ENCODE results near the gene LIN28B. TPM values are rescaled to one million over a fixed set of nuclear protein-coding genes. Genes with fewer than 3 reads are reported as not detected.

Gene LIN28B
- total RNA-seq, 1 experiment from 2014 or later = 0.25 TPM

GRCh38 chr6:105122717-105123116 is 165.8 kb downstream of the LIN28B start:
- POLR2A ChIA-PET = no interaction called here
- BruUV-seq (replicated peaks) = no TSS peak

More at GRCh38 chr6:105122717-105123116, 165.8 kb downstream of the LIN28B start:
- RAD21 ChIA-PET (ENCODE audit: low non-redundant PET in 1 of 2, low total read pairs in 2 of 2, uncharacterized antibody in 2 of 2, unreplicated experiment in 2 of 2) = no interaction called here
- Histone ChIP-seq H2AFZ (ENCODE audit: low read depth, low read length, poor library complexity, severe bottlenecking) (no peak overlapping the region), H3K9me2 (ENCODE audit: insufficient read depth) (no peaks in the 10 kb centered on the region), H3K9me3 (ENCODE audit: control insufficient read depth in 1 of 2, insufficient read depth in 1 of 2, low read depth in 1 of 2, low read length in 2 of 2) (no peaks in the 10 kb centered on the region), H4K20me1 (ENCODE audit: insufficient read depth) (no peaks in the 10 kb centered on the region), H3K79me2 (ENCODE audit: insufficient read depth, low read length) (no peaks in the 10 kb centered on the region), H3K27me3 (ENCODE audit: insufficient read depth, low read length) (no peaks in the 10 kb centered on the region), H3K27ac (ENCODE audit: low read depth, low read length) (no peak overlapping the region), H3K9ac (ENCODE audit: low read length) (no peak overlapping the region), H3K4me1 (ENCODE audit: control insufficient read depth in 1 of 2, insufficient read depth in 2 of 2, low read length in 2 of 2) (no peaks in the 10 kb centered on the region), H3K4me2 (ENCODE audit: low read length) (no peak overlapping the region), H3K4me3 (replicated peaks in 1 of 2; ENCODE audit: low read depth in 1 of 2, low read length in 2 of 2) (no peak overlapping the region), H3K36me3 (ENCODE audit: control insufficient read depth in 1 of 2, insufficient read depth in 2 of 2, low read length in 2 of 2) (no peaks in the 10 kb centered on the region)
- ATAC-seq = no peak
- DNase-seq (ENCODE audit: low read depth, low spot score) = no peak
- intact Hi-C loops (cut with micrococcal nuclease) = no loop called here
- TF ChIP-seq ATF3 (IDR thresholded peaks at IDR 0.05) (no peak), SP1 (IDR thresholded peaks at IDR 0.05; ENCODE audit: low read depth) (no peak), TCF7L2 (IDR thresholded peaks at IDR 0.05; ENCODE audit: borderline replicate concordance, extremely low read depth, insufficient read depth, insufficient read length) (no peak), ZNF274 (IDR thresholded peaks at IDR 0.05; ENCODE audit: low read depth, low read length) (no peak), YY1 (IDR thresholded peaks at IDR 0.05; ENCODE audit: extremely low read depth, insufficient replicate concordance, low read depth, low read length) (no peak), JUND (IDR thresholded peaks at IDR 0.05) (no peak), CEBPB (IDR thresholded peaks at IDR 0.05; ENCODE audit: low read depth) (no peak)
- CTCF ChIA-PET = interaction anchor here (1.7 kb wide), 1 partner anchor 35 kb away, joined by 3 read pairs; no protein-coding TSS in a partner anchor

Other genes starting within 250 kb of the LIN28B start
- gene HACE1, start 97.2 kb upstream of the LIN28B start, total RNA-seq (2021; ENCODE audit: unreplicated experiment) = 10.9 TPM
- gene POPDC3, start 222.9 kb downstream of the LIN28B start, total RNA-seq (2021; ENCODE audit: unreplicated experiment) = 10.1 TPM

Measured in HCT116 (cell line).